K562 (cell line): ENCODE data around the gene FBXO17. TPM values are rescaled to one million over a fixed set of nuclear protein-coding genes. Genes with fewer than 3 reads are reported as not detected.
A peak's percentile ranks its signal among the peaks of the same experiment; 100 is the strongest.

ENCODE experiments used
- BHLHE40 ChIP-seq: IDR thresholded peaks from 2 replicates; pipeline ENCODE4 v1.6.1; 2011; ENCODE audit warnings: low read length, improper control_type of control experiment
- ELF4 ChIP-seq: fragments of 450-650 bp; formaldehyde crosslinking; IDR thresholded peaks from 2 replicates; pipeline ENCODE4 v1.4.0; 2022; ENCODE audit warnings: missing genetic modification characterization
- ETV5 ChIP-seq: sonication (generic); formaldehyde crosslinking; IDR thresholded peaks from 2 replicates; pipeline ENCODE4 v1.4.0; 2020; ENCODE audit warnings: low read depth, mild to moderate bottlenecking, missing genetic modification reagents
- FOXA1 ChIP-seq: fragments of 450-650 bp; IDR thresholded peaks from 2 replicates; pipeline ENCODE4 v1.6.1; 2016; ENCODE audit warnings: mild to moderate bottlenecking, borderline replicate concordance
- HDAC2 ChIP-seq: fragments of 450-650 bp; IDR thresholded peaks from 2 replicates; pipeline ENCODE4 v1.6.1; 2016; ENCODE audit warnings: mild to moderate bottlenecking
- HNRNPK ChIP-seq: fragments of 200-400 bp; formaldehyde crosslinking; IDR thresholded peaks from one replicate; pipeline ENCODE4 v1.6.1; 2018; ENCODE audit warnings: mild to moderate bottlenecking, low read depth, low read length; ENCODE audit not compliant: poor library complexity, severe bottlenecking
- HSF4 ChIP-seq: fragments of 250-450 bp; sonication (Bioruptor Pico); IDR thresholded peaks from 2 replicates; pipeline ENCODE4 v2.1.2; 2022; ENCODE audit warnings: mild to moderate bottlenecking, moderate library complexity, borderline replicate concordance
- MCM5 ChIP-seq: fragments of 450-650 bp; IDR thresholded peaks from 2 replicates; pipeline ENCODE4 v1.6.1; 2016; ENCODE audit warnings: low read depth
- MXD1 ChIP-seq: fragments of 250-450 bp; sonication (Bioruptor Pico); IDR thresholded peaks from 2 replicates; pipeline ENCODE4 v1.8.0; 2021; ENCODE audit warnings: borderline replicate concordance, mild to moderate bottlenecking, moderate library complexity; ENCODE audit not compliant: poor library complexity, severe bottlenecking
- NR2C1 ChIP-seq, 2 experiments: fragments of 450-650 bp; IDR thresholded peaks; 2 replicates each; pipeline ENCODE4 v1.6.1; 2017; ENCODE audit warnings: mild to moderate bottlenecking in 2 of 2, antibody characterized with exemption in 1 of 2, inconsistent platforms in 1 of 2, missing compliant biosample characterization in 1 of 2, missing genetic modification characterization in 1 of 2
- PHTF2 ChIP-seq: fragments of 250-450 bp; sonication (Bioruptor Pico); IDR thresholded peaks from 2 replicates; pipeline ENCODE4 v1.5.0; 2021; ENCODE audit warnings: mild to moderate bottlenecking
- PRPF4 ChIP-seq: fragments of 200-400 bp; formaldehyde crosslinking; IDR thresholded peaks from one replicate; pipeline ENCODE4 v1.6.1; 2017; ENCODE audit warnings: low read length, low read depth, mild to moderate bottlenecking; ENCODE audit not compliant: insufficient read depth, poor library complexity, severe bottlenecking
- RHOXF2B ChIP-seq: fragments of 250-450 bp; sonication (Bioruptor Pico); conservative IDR thresholded peaks from 2 replicates; pipeline ENCODE4 v1.5.1; 2021
- SMAD3 ChIP-seq: fragments of 450-650 bp; formaldehyde crosslinking; conservative IDR thresholded peaks from 2 replicates; pipeline ENCODE4 v1.4.0; 2020; ENCODE audit warnings: mild to moderate bottlenecking
- SRSF3 ChIP-seq: fragments of 200-400 bp; formaldehyde crosslinking; IDR thresholded peaks from 2 replicates; pipeline ENCODE4 v1.6.1; 2016; ENCODE audit warnings: mild to moderate bottlenecking, low read length, moderate library complexity; ENCODE audit not compliant: insufficient read depth
- UBTF ChIP-seq, 2 experiments: IDR thresholded peaks; 2 replicates each; pipeline ENCODE4 v1.6.1; 2012; ENCODE audit warnings: improper control_type of control experiment in 2 of 2, low read depth in 2 of 2, low read length in 2 of 2, borderline replicate concordance in 1 of 2
- ZBTB1 ChIP-seq: sonication (generic); formaldehyde crosslinking; IDR thresholded peaks from 2 replicates; pipeline ENCODE4 v1.8.1; 2023; ENCODE audit warnings: missing genetic modification reagents, low read depth, mild to moderate bottlenecking, borderline replicate concordance
- ZBTB33 ChIP-seq: sonication (generic); formaldehyde crosslinking; IDR thresholded peaks from 2 replicates; pipeline ENCODE4 v1.8.1; 2023; ENCODE audit warnings: mild to moderate bottlenecking, missing genetic modification reagents
- ZNF140 ChIP-seq: fragments of 250-450 bp; sonication (Bioruptor Pico); IDR thresholded peaks from 2 replicates; pipeline ENCODE4 v1.8.0; 2021; ENCODE audit warnings: moderate library complexity, mild to moderate bottlenecking, inconsistent platforms
- ZNF174 ChIP-seq: fragments of 250-450 bp; sonication (Bioruptor Pico); IDR thresholded peaks from 2 replicates; pipeline ENCODE4 v1.4.0; 2020; ENCODE audit warnings: mild to moderate bottlenecking
- polyA plus RNA-seq, 8 experiments: library from polyadenylated mRNA; depleted of rRNA in 4 of 8; stranded (reverse) in 5 of 8; unstranded in 3 of 8; fragments of >200 nt; fragmentation: Nextera tagmentation in 2 of 8; fragmentation: Illumina TruSeq in 1 of 8; extraction: Ambion mirVana in 2 of 8; extraction: Trizol in 1 of 8; gene quantifications; 2 replicates each; pipeline versions ENCODE4 v1.2.1 to v1.2.3, GENCODE V29; 2011 to 2014; ENCODE audit warnings: inconsistent platforms in 1 of 8, missing spikeins in 1 of 8
- total RNA-seq, 7 experiments: library from RNA; depleted of rRNA in 6 of 7; stranded (reverse); fragments of >200 nt in 6 of 7; fragmentation: Illumina TruSeq in 2 of 7; extraction: Trizol in 2 of 7; gene quantifications; 2 replicates each; pipeline versions ENCODE4 v1.2.1 to v1.2.3, GENCODE V29; 2011 to 2021; ENCODE audit warnings: low replicate concordance in 1 of 7
- TF ChIP-seq, protein P1 (sequence below): IDR thresholded peaks from 2 replicates; pipeline ENCODE4 v1.6.1; 2011; ENCODE audit warnings: borderline replicate concordance, low read depth, mild to moderate bottlenecking, moderate library complexity, low read length; ENCODE audit not compliant: insufficient read depth, poor library complexity, severe bottlenecking

Gene FBXO17
- total and polyA plus RNA-seq, 9 of the 15 experiments (the other 6 are each of a cell fraction or from before 2014, with no cell fraction given): 4.1 to 27.1 (median 19.0) TPM

GRCh38 chr19:38932425-38933179 is 42.9 kb downstream of the FBXO17 start (continued):
- TF ChIP-seq, protein P1, sequence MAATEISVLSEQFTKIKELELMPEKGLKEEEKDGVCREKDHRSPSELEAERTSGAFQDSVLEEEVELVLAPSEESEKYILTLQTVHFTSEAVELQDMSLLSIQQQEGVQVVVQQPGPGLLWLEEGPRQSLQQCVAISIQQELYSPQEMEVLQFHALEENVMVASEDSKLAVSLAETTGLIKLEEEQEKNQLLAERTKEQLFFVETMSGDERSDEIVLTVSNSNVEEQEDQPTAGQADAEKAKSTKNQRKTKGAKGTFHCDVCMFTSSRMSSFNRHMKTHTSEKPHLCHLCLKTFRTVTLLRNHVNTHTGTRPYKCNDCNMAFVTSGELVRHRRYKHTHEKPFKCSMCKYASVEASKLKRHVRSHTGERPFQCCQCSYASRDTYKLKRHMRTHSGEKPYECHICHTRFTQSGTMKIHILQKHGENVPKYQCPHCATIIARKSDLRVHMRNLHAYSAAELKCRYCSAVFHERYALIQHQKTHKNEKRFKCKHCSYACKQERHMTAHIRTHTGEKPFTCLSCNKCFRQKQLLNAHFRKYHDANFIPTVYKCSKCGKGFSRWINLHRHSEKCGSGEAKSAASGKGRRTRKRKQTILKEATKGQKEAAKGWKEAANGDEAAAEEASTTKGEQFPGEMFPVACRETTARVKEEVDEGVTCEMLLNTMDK: peak; percentile 52
- peak; percentile 80 for TF ChIP-seq ZBTB33 (CRISPR knock-in tag)
- no peak for TF ChIP-seq ETV5 (CRISPR knock-in tag)
- no peak for TF ChIP-seq NR2C1 (IDR thresholded peaks at IDR 0.05)
- TF ChIP-seq NR2C1 (tag; IDR thresholded peaks at IDR 0.05): no peak
- no peak for TF ChIP-seq UBTF (IDR thresholded peaks at IDR 0.05; ENCODE audit: borderline replicate concordance in 1 of 2, low read depth in 2 of 2, low read length in 2 of 2)
- TF ChIP-seq ZNF140: no peak
- no peak for TF ChIP-seq PHTF2 (CRISPR knock-in tag)
- TF ChIP-seq ZNF174 (CRISPR knock-in tag): no peak
- no peak for TF ChIP-seq MXD1 (CRISPR knock-in tag)
- no peak for TF ChIP-seq ELF4 (CRISPR knock-in tag)
- no peak for TF ChIP-seq HSF4 (CRISPR knock-in tag)
- no peak for TF ChIP-seq ZBTB1 (CRISPR knock-in tag)
- no peak for TF ChIP-seq BHLHE40
- TF ChIP-seq RHOXF2B (CRISPR knock-in tag): no peak
- no peak for TF ChIP-seq SMAD3
- TF ChIP-seq HNRNPK: no peak
- no peak for TF ChIP-seq FOXA1
- TF ChIP-seq SRSF3: no peak
- TF ChIP-seq PRPF4: no peak
- TF ChIP-seq MCM5: no peak
- TF ChIP-seq HDAC2: no peak
